ENCODE data around the gene DDN.

GRCh38 chr12:48957141-48958048 lies 41.8 kb downstream of the DDN start, which contains the start of gene ARF3:
- TF ChIP-seq CTCF (IDR thresholded peaks at IDR 0.05 in 8 of 11, conservative IDR thresholded peaks at IDR 0.05 in 3 of 11) (peak in 4 of 11 experiments; percentile 40 to 51 (median 43)), POLR2AphosphoS5 (IDR thresholded peaks at IDR 0.05) (peak; percentile 93 to 95 (median 94)), POLR2A (IDR thresholded peaks at IDR 0.05) (peak in 2 of 3 donors; percentile 54 to 56)

All from spleen (tissue), 7 donors.